Astrocyte (in vitro differentiated cells and primary cell): ENCODE data around the gene LAMB1. TPM values are rescaled to one million over a fixed set of nuclear protein-coding genes. Genes with fewer than 3 reads are reported as not detected.
"Not testable (repeated sequence)": the region's sequence is repeated elsewhere in the genome, so short reads cannot be mapped to it uniquely, and the experiment has no call there.

Experiments used
- DNase-seq: peaks from one replicate; pipeline ENCODE4 v3.0.0-alpha.2; 2010; ENCODE audit warnings: low read depth
- FAIRE-seq: peaks from 2 replicates; lab custom pipeline; 2011; peaks lifted over from hg19 to GRCh38; lab: Jason Lieb, UNC
- H2AFZ ChIP-seq: 2 replicates; pipeline ENCODE4 v1.6.0; 2012; ENCODE audit warnings: low read depth, low read length, inconsistent platforms
- H3K27ac ChIP-seq: 2 replicates; pipeline ENCODE4 v1.5.1; 2011; ENCODE audit warnings: low read depth, low read length, inconsistent platforms
- H3K27me3 ChIP-seq: 2 replicates; pipeline ENCODE4 v1.6.0; 2011; ENCODE audit warnings: low read length, inconsistent platforms; ENCODE audit not compliant: insufficient read depth
- H3K36me3 ChIP-seq: 2 replicates; pipeline ENCODE4 v1.5.1; 2011; ENCODE audit warnings: low read length, inconsistent platforms; ENCODE audit not compliant: insufficient read depth
- H3K4me1 ChIP-seq: 2 replicates; pipeline ENCODE4 v1.5.1; 2011; ENCODE audit warnings: low read length, inconsistent platforms; ENCODE audit not compliant: insufficient read depth
- H3K4me2 ChIP-seq: 2 replicates; pipeline ENCODE4 v1.6.0; 2012; ENCODE audit warnings: low read length, inconsistent platforms
- H3K4me3 ChIP-seq: 2 replicates; pipeline ENCODE4 v1.5.1; 2011; ENCODE audit warnings: low read depth, mild to moderate bottlenecking, low read length, inconsistent platforms; ENCODE audit not compliant: insufficient read depth
- H3K79me2 ChIP-seq: 2 replicates; pipeline ENCODE4 v1.6.0; 2012; ENCODE audit warnings: mild to moderate bottlenecking, low read length, inconsistent platforms; ENCODE audit not compliant: insufficient read depth
- H3K9ac ChIP-seq: 2 replicates; pipeline ENCODE4 v1.6.0; 2012; ENCODE audit warnings: mild to moderate bottlenecking, low read length, inconsistent platforms
- H3K9me3 ChIP-seq: 2 replicates; pipeline ENCODE4 v1.5.1; 2012; ENCODE audit warnings: low read depth, mild to moderate bottlenecking, low read length, inconsistent platforms; ENCODE audit not compliant: insufficient read depth
- H4K20me1 ChIP-seq: 2 replicates; pipeline ENCODE4 v1.6.0; 2012; ENCODE audit warnings: low read length, inconsistent platforms; ENCODE audit not compliant: insufficient read depth
- H3K27ac Mint-ChIP-seq: one replicate; pipeline ENCODE4 v1.8.0; 2021; ENCODE audit warnings: mild to moderate bottlenecking, mixed read lengths; ENCODE audit not compliant: unreplicated experiment
- H3K27me3 Mint-ChIP-seq: one replicate; pipeline ENCODE4 v1.8.0; 2021; ENCODE audit warnings: low read depth, mixed read lengths; ENCODE audit not compliant: unreplicated experiment
- H3K36me3 Mint-ChIP-seq: one replicate; pipeline ENCODE4 v1.8.0; 2021; ENCODE audit warnings: low read depth, mixed read lengths; ENCODE audit not compliant: unreplicated experiment
- H3K4me1 Mint-ChIP-seq: one replicate; pipeline ENCODE4 v1.8.0; 2021; ENCODE audit warnings: low read depth, mixed read lengths; ENCODE audit not compliant: unreplicated experiment
- H3K4me3 Mint-ChIP-seq: one replicate; pipeline ENCODE4 v1.8.0; 2021; ENCODE audit warnings: mild to moderate bottlenecking, moderate library complexity, mixed read lengths; ENCODE audit not compliant: unreplicated experiment
- H3K9me3 Mint-ChIP-seq: one replicate; pipeline ENCODE4 v1.8.0; 2021; ENCODE audit warnings: mild to moderate bottlenecking, mixed read lengths; ENCODE audit not compliant: unreplicated experiment
- CTCF ChIP-seq: IDR thresholded peaks from 2 replicates; pipeline ENCODE4 v1.5.1; 2011; ENCODE audit warnings: low read depth, mild to moderate bottlenecking, inconsistent platforms, low read length, moderate library complexity; ENCODE audit not compliant: insufficient read depth
- EZH2 ChIP-seq: IDR thresholded peaks from 2 replicates; pipeline ENCODE4 v1.6.1; 2012; ENCODE audit warnings: mild to moderate bottlenecking, low read length, inconsistent platforms; ENCODE audit not compliant: insufficient read depth
- total RNA-seq: library from RNA; stranded (reverse); gene quantifications from 2 replicates; pipeline ENCODE4 v1.2.1, GENCODE V29; 2021

Gene LAMB1
- total RNA-seq, 1 donor from 2014 or later: 403 TPM

GRCh38 chr7:108034586-108034985, 31.6 kb upstream of the LAMB1 start:
- Mint-ChIP-seq H3K4me1 (peaks cover 24% of the 10 kb centered on the region), H3K4me3 (no peak overlapping the region), H3K27me3 (no peaks in the 10 kb centered on the region), H3K36me3 (no peaks in the 10 kb centered on the region), H3K9me3 (no peaks in the 10 kb centered on the region), H3K27ac (no peak overlapping the region)
- Histone ChIP-seq H3K27ac (no peak overlapping the region), H3K4me2 (no peak overlapping the region), H3K9me3 (no peaks in the 10 kb centered on the region), H3K27me3 (no peaks in the 10 kb centered on the region), H3K4me1 (peaks cover 12% of the 10 kb centered on the region), H3K9ac (no peak overlapping the region), H3K4me3 (no peak overlapping the region), H3K79me2 (no peaks in the 10 kb centered on the region), H3K36me3 (no peaks in the 10 kb centered on the region), H2AFZ (no peak overlapping the region), H4K20me1 (no peaks in the 10 kb centered on the region)
- TF ChIP-seq CTCF: no peak
- no peak for TF ChIP-seq EZH2
- DNase-seq: no peak
- FAIRE-seq: no peak

DNA sequence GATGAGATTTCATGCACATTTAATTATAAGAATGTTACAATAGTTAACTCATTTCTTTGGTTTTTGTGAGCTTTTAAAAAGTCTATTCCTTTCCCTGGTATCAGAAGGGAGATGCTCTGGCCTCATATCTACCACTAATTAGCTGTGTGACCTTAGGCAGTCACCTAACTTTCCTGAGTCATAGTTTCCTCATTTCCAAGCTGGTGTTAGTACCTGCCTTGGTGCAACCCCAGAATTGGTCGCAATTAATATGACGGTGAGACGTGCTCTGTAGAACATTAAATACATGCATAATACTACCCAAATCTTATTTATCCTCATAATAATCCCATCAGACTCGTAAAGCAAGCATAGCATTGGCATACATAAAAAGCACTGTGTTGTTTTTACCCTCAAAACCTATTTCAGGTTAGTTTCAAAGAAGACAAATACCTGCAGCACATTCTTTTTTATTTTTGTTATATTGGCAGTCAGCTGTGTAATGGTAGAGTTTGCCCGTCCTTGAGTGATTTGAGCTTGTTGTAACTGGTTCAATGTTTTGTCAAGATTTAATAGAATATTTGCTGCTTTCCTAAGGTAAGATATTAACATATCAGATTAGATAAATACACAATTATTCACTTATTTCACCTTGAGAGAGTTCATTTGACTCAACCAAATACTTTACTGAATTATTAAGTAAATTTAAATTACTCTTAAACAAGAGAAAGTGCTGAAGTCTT, 31.0 kb upstream of the LAMB1 start:
- peaks cover 30% of the 10 kb centered on the region for H3K4me1 Mint-ChIP-seq
- H4K20me1 ChIP-seq: no peaks in the 10 kb centered on the region
- no peak overlapping the region for H3K27ac ChIP-seq
- no peak for DNase-seq
- no peaks in the 10 kb centered on the region for H3K9me3 Mint-ChIP-seq
- no peak overlapping the region for H3K4me3 Mint-ChIP-seq
- no peaks in the 10 kb centered on the region for H3K79me2 ChIP-seq
- H3K27me3 Mint-ChIP-seq: no peaks in the 10 kb centered on the region
- no peak for FAIRE-seq
- H3K9ac ChIP-seq: no peak overlapping the region
- no peaks in the 10 kb centered on the region for H3K36me3 Mint-ChIP-seq
- no peaks in the 10 kb centered on the region for H3K36me3 ChIP-seq
- no peak overlapping the region for H2AFZ ChIP-seq
- TF ChIP-seq CTCF: no peak
- TF ChIP-seq EZH2: no peak
- no peak overlapping the region for H3K4me2 ChIP-seq
- no peaks in the 10 kb centered on the region for H3K9me3 ChIP-seq
- H3K27ac Mint-ChIP-seq: no peak overlapping the region
- H3K4me1 ChIP-seq: peaks cover 16% of the 10 kb centered on the region
- no peak overlapping the region for H3K4me3 ChIP-seq
- no peaks in the 10 kb centered on the region for H3K27me3 ChIP-seq

DNA sequence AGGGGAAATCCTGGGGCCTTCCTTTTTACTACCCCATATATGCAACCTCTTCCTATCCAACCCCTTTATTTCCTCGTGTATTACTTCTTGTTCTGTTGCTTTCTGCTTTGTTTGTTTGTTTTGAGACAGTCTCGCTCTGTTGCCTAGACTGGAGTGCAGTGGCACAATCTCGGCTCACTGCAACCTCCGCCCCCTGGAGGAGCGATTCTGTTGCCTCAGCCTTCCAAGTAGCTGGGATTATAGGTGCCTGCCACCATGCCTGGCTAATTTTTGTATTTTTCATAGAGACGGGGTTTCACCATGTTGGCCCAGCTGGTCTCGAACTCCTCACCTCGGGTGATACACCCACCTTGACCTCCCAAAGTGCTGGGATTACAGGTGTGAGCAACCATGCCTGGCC, 30.3 kb upstream of the LAMB1 start:
- FAIRE-seq, H3K27me3 Mint-ChIP-seq: not testable (repeated sequence)

More for the DNA sequence above, 30.3 kb upstream of the LAMB1 start:
- not testable (repeated sequence) for H2AFZ ChIP-seq, H3K79me2 ChIP-seq, H4K20me1 ChIP-seq, DNase-seq, H3K36me3 Mint-ChIP-seq, H3K4me2 ChIP-seq, H3K9me3 ChIP-seq, H3K27me3 ChIP-seq, H3K9me3 Mint-ChIP-seq, H3K9ac ChIP-seq, H3K36me3 ChIP-seq, H3K4me3 Mint-ChIP-seq, H3K4me3 ChIP-seq, H3K27ac ChIP-seq, H3K27ac Mint-ChIP-seq
- peaks cover 16% of the 10 kb centered on the region for H3K4me1 ChIP-seq
- peaks cover 32% of the 10 kb centered on the region for H3K4me1 Mint-ChIP-seq
